HG03520 (cell line): Measurements from ENCODE around the gene CYTH1.
A peak's percentile ranks its signal among the peaks of the same experiment; 100 is the strongest.
"Not testable (repeated sequence)": the region's sequence is repeated elsewhere in the genome, so short reads cannot be mapped to it uniquely, and the experiment has no call there.

ENCODE experiments used
- ATAC-seq: cut with Tn5 transposase; IDR thresholded peaks from one replicate; pipeline ENCODE4 v1.9.1; 2021; ENCODE audit warnings: mild to moderate bottlenecking, moderate library complexity; ENCODE audit not compliant: unreplicated experiment

CYTH1 gene

GRCh38 chr17:78765821-78766220, 16.3 kb downstream of the CYTH1 start:
- no peak for ATAC-seq

- no peak for ATAC-seq
Measured at GRCh38 chr17:78764871-78765270, 17.2 kb downstream of the CYTH1 start.

GRCh38 chr17:78763561-78763960, 18.5 kb downstream of the CYTH1 start:
- ATAC-seq = no peak

- ATAC-seq = no peak
Measured at GRCh38 chr17:78761789-78762406, 20.2 kb downstream of the CYTH1 start.

GRCh38 chr17:78759969-78760352, 22.1 kb downstream of the CYTH1 start:
- no peak for ATAC-seq

- ATAC-seq = peak; percentile 63
Measured at GRCh38 chr17:78759203-78759968, 22.7 kb downstream of the CYTH1 start.

GRCh38 chr17:78753316-78754250, 28.5 kb downstream of the CYTH1 start:
- no peak for ATAC-seq

- ATAC-seq = no peak
Measured at GRCh38 chr17:78751447-78752161, 30.5 kb downstream of the CYTH1 start.

- ATAC-seq = not testable (repeated sequence)
Measured at GRCh38 chr17:78751000-78751399, 31.1 kb downstream of the CYTH1 start.

- peak; percentile 57 for ATAC-seq
Measured at GRCh38 chr17:78748730-78749317, 33.2 kb downstream of the CYTH1 start.

GRCh38 chr17:78748048-78748729, 33.9 kb downstream of the CYTH1 start:
- ATAC-seq = no peak

GRCh38 chr17:78747488-78747887, 34.6 kb downstream of the CYTH1 start:
- no peak for ATAC-seq

- no peak for ATAC-seq
Measured at GRCh38 chr17:78746949-78747269, 35.2 kb downstream of the CYTH1 start.

GRCh38 chr17:78746263-78746948, 35.7 kb downstream of the CYTH1 start:
- ATAC-seq = no peak

- ATAC-seq = no peak
Measured at GRCh38 chr17:78745407-78746088, 36.5 kb downstream of the CYTH1 start.

- ATAC-seq = no peak
Measured at GRCh38 chr17:78742901-78743300, 39.2 kb downstream of the CYTH1 start.

GRCh38 chr17:78741644-78742284, 40.3 kb downstream of the CYTH1 start:
- no peak for ATAC-seq

- ATAC-seq = no peak
Measured at GRCh38 chr17:78739331-78739931, 42.6 kb downstream of the CYTH1 start.
